Fibroblast of lung (primary cell): ENCODE results near the gene ZFP36L1. TPM values are rescaled to one million over a fixed set of nuclear protein-coding genes. Genes with fewer than 3 reads are reported as not detected.

Source experiments
- DNase-seq, 2 donors: peaks; one replicate each; pipeline versions ENCODE4 v3.0.0 to v3.0.0-alpha.2; 2010; ENCODE audit warnings: low read depth in 2 of 2
- H2AFZ ChIP-seq: 2 replicates; pipeline ENCODE4 v1.5.1; 2012; ENCODE audit warnings: low read length, control low read depth, inconsistent platforms
- H3K27ac ChIP-seq: 2 replicates; pipeline ENCODE4 v1.5.1; 2011; ENCODE audit warnings: low read length, control low read depth; ENCODE audit not compliant: insufficient read depth
- H3K27me3 ChIP-seq: 2 replicates; pipeline ENCODE4 v1.5.1; 2011; ENCODE audit warnings: mild to moderate bottlenecking, low read length; ENCODE audit not compliant: control insufficient read depth, insufficient read depth
- H3K36me3 ChIP-seq: 2 replicates; pipeline ENCODE4 v1.5.1; 2011; ENCODE audit warnings: low read length; ENCODE audit not compliant: control insufficient read depth, insufficient read depth
- H3K4me1 ChIP-seq: 2 replicates; pipeline ENCODE4 v1.5.1; 2011; ENCODE audit warnings: low read length; ENCODE audit not compliant: control insufficient read depth, insufficient read depth; ENCODE audit errors: extremely low read depth
- H3K4me2 ChIP-seq: 2 replicates; pipeline ENCODE4 v1.5.1; 2011; ENCODE audit warnings: low read length, control low read depth; ENCODE audit not compliant: insufficient read depth; ENCODE audit errors: extremely low read depth
- H3K4me3 ChIP-seq, 4 experiments: fragments of 200-600 bp in 1 of 4; sonication (generic) in 1 of 4; replicated peaks in 1 of 4; 2 replicates each; pipeline ENCODE4 v1.5.1; 2011 to 2016; ENCODE audit warnings: low read length in 4 of 4, low read depth in 3 of 4, mild to moderate bottlenecking in 3 of 4, control low read depth in 2 of 4, inconsistent platforms in 1 of 4, mixed read lengths in 1 of 4; ENCODE audit not compliant: insufficient read depth in 1 of 4; ENCODE audit errors: control extremely low read depth in 1 of 4
- H3K79me2 ChIP-seq: 2 replicates; pipeline ENCODE4 v1.5.1; 2012; ENCODE audit warnings: mild to moderate bottlenecking, low read length, inconsistent platforms; ENCODE audit not compliant: control insufficient read depth, insufficient read depth
- H3K9ac ChIP-seq: 2 replicates; pipeline ENCODE4 v1.5.1; 2011; ENCODE audit warnings: mild to moderate bottlenecking, low read length, control low read depth; ENCODE audit not compliant: insufficient read depth
- H3K9me3 ChIP-seq: 2 replicates; pipeline ENCODE4 v1.5.1; 2012; ENCODE audit warnings: low read depth, low read length; ENCODE audit not compliant: control insufficient read depth, insufficient read depth
- H4K20me1 ChIP-seq: 2 replicates; pipeline ENCODE4 v1.5.1; 2011; ENCODE audit warnings: low read length; ENCODE audit not compliant: control insufficient read depth, insufficient read depth; ENCODE audit errors: extremely low read depth
- CTCF ChIP-seq, 2 donors: IDR thresholded peaks in 1 of 2; conservative IDR thresholded peaks in 1 of 2; 1 replicate in 1 of 2; 2 replicates in 1 of 2; pipeline ENCODE4 v1.5.1; 2011 to 2012; ENCODE audit warnings: low read length in 2 of 2, control low read depth in 1 of 2, inconsistent platforms in 1 of 2, low read depth in 1 of 2, mild to moderate bottlenecking in 1 of 2
- EZH2 ChIP-seq: IDR thresholded peaks from 2 replicates; pipeline ENCODE4 v1.5.1; 2012; ENCODE audit warnings: low read length, control low read depth, mild to moderate bottlenecking; ENCODE audit errors: missing control alignments
- polyA plus RNA-seq, 2 donors: library from polyadenylated mRNA; depleted of rRNA in 1 of 2; stranded (reverse) in 1 of 2; unstranded in 1 of 2; fragments of >200 nt; gene quantifications; 2 replicates each; pipeline ENCODE4 v1.2.1, GENCODE V29; 2011 to 2012; ENCODE audit warnings: missing spikeins in 1 of 2
- total RNA-seq: library from RNA; depleted of rRNA; stranded (reverse); fragments of >200 nt; gene quantifications from 2 replicates; pipeline ENCODE4 v1.2.1, GENCODE V29; 2014

Gene ZFP36L1
- total and polyA plus RNA-seq, 2 donors (not counting 1 experiment from before 2014, with no cell fraction given) = 22.0 to 41.7 TPM

GRCh38 chr14:68824207-68824516 lies 31.3 kb upstream of the ZFP36L1 start:
- no peak for DNase-seq
- H3K79me2 ChIP-seq = no peaks in the 10 kb centered on the region
- H3K27ac ChIP-seq = no peak overlapping the region
- H3K9me3 ChIP-seq = no peaks in the 10 kb centered on the region
- no peaks in the 10 kb centered on the region for H4K20me1 ChIP-seq
- H3K4me1 ChIP-seq = peaks cover 3% of the 10 kb centered on the region
- no peak overlapping the region for H3K9ac ChIP-seq
- H3K4me3 ChIP-seq = no peak overlapping the region
- H3K4me2 ChIP-seq = no peak overlapping the region
- H3K27me3 ChIP-seq = no peaks in the 10 kb centered on the region
- H2AFZ ChIP-seq = no peak overlapping the region
- H3K36me3 ChIP-seq = no peaks in the 10 kb centered on the region
- TF ChIP-seq CTCF (conservative IDR thresholded peaks at IDR 0.05 in 1 of 2, IDR thresholded peaks at IDR 0.05 in 1 of 2; ENCODE audit: low read depth in 1 of 2, low read length in 2 of 2) = no peak
- TF ChIP-seq EZH2 = no peak

GRCh38 chr14:68823434-68824206 lies 30.8 kb upstream of the ZFP36L1 start:
- H3K4me2 ChIP-seq = no peak overlapping the region
- H3K36me3 ChIP-seq = no peaks in the 10 kb centered on the region
- DNase-seq = no peak
- no peaks in the 10 kb centered on the region for H4K20me1 ChIP-seq
- H3K4me3 ChIP-seq = no peak overlapping the region
- H3K79me2 ChIP-seq = no peaks in the 10 kb centered on the region
- no peak for TF ChIP-seq EZH2
- no peak for TF ChIP-seq CTCF (conservative IDR thresholded peaks at IDR 0.05 in 1 of 2, IDR thresholded peaks at IDR 0.05 in 1 of 2; ENCODE audit: low read depth in 1 of 2, low read length in 2 of 2)
- no peak overlapping the region for H2AFZ ChIP-seq
- H3K27ac ChIP-seq = no peak overlapping the region
- H3K27me3 ChIP-seq = no peaks in the 10 kb centered on the region
- H3K9ac ChIP-seq = no peak overlapping the region
- H3K9me3 ChIP-seq = no peaks in the 10 kb centered on the region
- H3K4me1 ChIP-seq = peaks cover 3% of the 10 kb centered on the region

- Histone ChIP-seq H2AFZ (no peak overlapping the region), H3K4me2 (no peak overlapping the region), H3K4me1 (peaks cover 3% of the 10 kb centered on the region), H3K79me2 (no peaks in the 10 kb centered on the region), H3K4me3 (no peak overlapping the region), H3K9ac (no peak overlapping the region), H3K9me3 (no peaks in the 10 kb centered on the region), H3K27ac (no peak overlapping the region), H3K27me3 (no peaks in the 10 kb centered on the region), H3K36me3 (no peaks in the 10 kb centered on the region), H4K20me1 (no peaks in the 10 kb centered on the region)
- DNase-seq = no peak
- no peak for TF ChIP-seq CTCF (conservative IDR thresholded peaks at IDR 0.05 in 1 of 2, IDR thresholded peaks at IDR 0.05 in 1 of 2; ENCODE audit: low read depth in 1 of 2, low read length in 2 of 2)
Measured at GRCh38 chr14:68822926-68823325, 30.1 kb upstream of the ZFP36L1 start.
